Peyer's patch (tissue), 4 donors: ENCODE data around the gene MYH7. TPM values are rescaled to one million over a fixed set of nuclear protein-coding genes. Genes with fewer than 3 reads are reported as not detected.
"Not testable (repeated sequence)": the region's sequence is repeated elsewhere in the genome, so short reads cannot be mapped to it uniquely, and the experiment has no call there.

Experiments
- DNase-seq, 3 donors: peaks; one replicate each; pipeline ENCODE4 v3.0.0-alpha.2; 2017 to 2019
- H3K27ac ChIP-seq, 4 donors: fragments of 200-600 bp; sonication (generic); one replicate each; pipeline ENCODE4 v1.5.1; 2016 to 2019
- H3K27me3 ChIP-seq, 2 donors: fragments of 200-600 bp; sonication (generic); one replicate each; pipeline ENCODE4 v1.5.1; 2019
- H3K36me3 ChIP-seq, 3 donors: fragments of 200-600 bp; sonication (generic); one replicate each; pipeline ENCODE4 v1.5.1; 2016 to 2019
- H3K4me1 ChIP-seq, 4 donors: fragments of 200-600 bp; sonication (generic); one replicate each; pipeline ENCODE4 v1.5.1; 2016 to 2019
- H3K4me3 ChIP-seq, 4 donors: fragments of 200-600 bp; sonication (generic); 1 replicate in 3 of 4; 2 replicates in 1 of 4; pipeline ENCODE4 v1.5.1; 2016 to 2019; ENCODE audit warnings: mild to moderate bottlenecking in 1 of 4
- H3K9me3 ChIP-seq, 4 donors: fragments of 200-600 bp; sonication (generic); one replicate each; pipeline ENCODE4 v1.5.1; 2016 to 2019; ENCODE audit warnings: mild to moderate bottlenecking in 1 of 4
- POLR2A ChIP-seq, 2 donors: fragments of 450-650 bp; IDR thresholded peaks; one replicate each; pipeline ENCODE4 v1.5.1; 2017; ENCODE audit warnings: antibody characterized with exemption in 2 of 2, mild to moderate bottlenecking in 2 of 2, moderate library complexity in 2 of 2
- total RNA-seq, 4 donors: library from RNA; depleted of rRNA; stranded (reverse); fragments of >200 nt; gene quantifications; one replicate each; pipeline ENCODE4 v1.1.0, GENCODE V29; 2016
- TF ChIP-seq, protein P1 (sequence below), 6 experiments: fragments of 450-650 bp in 4 of 6; fragments of 200-600 bp in 2 of 6; sonication (generic) in 1 of 6; IDR thresholded peaks; one replicate each; pipeline ENCODE4 v1.5.1; 2017 to 2019; ENCODE audit warnings: antibody characterized with exemption in 6 of 6, mild to moderate bottlenecking in 3 of 6, moderate library complexity in 1 of 6

MYH7 gene
- total RNA-seq, 4 donors from 2014 or later = 0.18 to 0.40 (median 0.19) TPM; not detected in 1

- no peak overlapping the region for H3K27ac ChIP-seq
- H3K9me3 ChIP-seq = no peaks in the 10 kb centered on the region
- H3K27me3 ChIP-seq = no peaks in the 10 kb centered on the region
- no peak for DNase-seq
- H3K4me3 ChIP-seq = no peak overlapping the region
- H3K36me3 ChIP-seq = no peaks in the 10 kb centered on the region
- TF ChIP-seq, protein P1, sequence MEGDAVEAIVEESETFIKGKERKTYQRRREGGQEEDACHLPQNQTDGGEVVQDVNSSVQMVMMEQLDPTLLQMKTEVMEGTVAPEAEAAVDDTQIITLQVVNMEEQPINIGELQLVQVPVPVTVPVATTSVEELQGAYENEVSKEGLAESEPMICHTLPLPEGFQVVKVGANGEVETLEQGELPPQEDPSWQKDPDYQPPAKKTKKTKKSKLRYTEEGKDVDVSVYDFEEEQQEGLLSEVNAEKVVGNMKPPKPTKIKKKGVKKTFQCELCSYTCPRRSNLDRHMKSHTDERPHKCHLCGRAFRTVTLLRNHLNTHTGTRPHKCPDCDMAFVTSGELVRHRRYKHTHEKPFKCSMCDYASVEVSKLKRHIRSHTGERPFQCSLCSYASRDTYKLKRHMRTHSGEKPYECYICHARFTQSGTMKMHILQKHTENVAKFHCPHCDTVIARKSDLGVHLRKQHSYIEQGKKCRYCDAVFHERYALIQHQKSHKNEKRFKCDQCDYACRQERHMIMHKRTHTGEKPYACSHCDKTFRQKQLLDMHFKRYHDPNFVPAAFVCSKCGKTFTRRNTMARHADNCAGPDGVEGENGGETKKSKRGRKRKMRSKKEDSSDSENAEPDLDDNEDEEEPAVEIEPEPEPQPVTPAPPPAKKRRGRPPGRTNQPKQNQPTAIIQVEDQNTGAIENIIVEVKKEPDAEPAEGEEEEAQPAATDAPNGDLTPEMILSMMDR (IDR thresholded peaks at IDR 0.05) = no peak
- TF ChIP-seq POLR2A (IDR thresholded peaks at IDR 0.05) = no peak
- H3K4me1 ChIP-seq = no peaks in the 10 kb centered on the region
Measured at GRCh38 chr14:23402296-23403138, 32.9 kb downstream of the MYH7 start.

DNA sequence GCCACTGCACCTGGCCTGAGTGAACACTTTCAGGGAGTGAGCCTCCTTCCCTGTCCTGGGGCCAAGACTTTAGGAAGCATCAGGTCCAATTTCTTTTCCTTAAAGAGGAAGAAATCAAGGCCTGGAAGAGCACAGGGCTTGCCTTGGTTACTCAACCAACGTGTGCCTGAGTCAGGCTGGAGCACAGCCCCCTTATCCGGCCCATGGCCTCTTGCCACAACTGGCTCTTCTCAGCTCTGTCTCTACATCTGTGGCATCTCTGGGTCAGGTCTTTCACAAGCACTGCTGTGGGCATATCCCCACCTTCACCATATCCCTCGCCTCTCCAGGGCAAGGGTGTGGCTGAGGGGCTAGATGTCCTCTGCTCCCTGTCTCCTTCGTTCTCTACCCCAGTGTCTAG is 34.2 kb downstream of the MYH7 start:
- no peak for TF ChIP-seq POLR2A (IDR thresholded peaks at IDR 0.05)
- TF ChIP-seq, protein P1 (IDR thresholded peaks at IDR 0.05) = no peak

DNA sequence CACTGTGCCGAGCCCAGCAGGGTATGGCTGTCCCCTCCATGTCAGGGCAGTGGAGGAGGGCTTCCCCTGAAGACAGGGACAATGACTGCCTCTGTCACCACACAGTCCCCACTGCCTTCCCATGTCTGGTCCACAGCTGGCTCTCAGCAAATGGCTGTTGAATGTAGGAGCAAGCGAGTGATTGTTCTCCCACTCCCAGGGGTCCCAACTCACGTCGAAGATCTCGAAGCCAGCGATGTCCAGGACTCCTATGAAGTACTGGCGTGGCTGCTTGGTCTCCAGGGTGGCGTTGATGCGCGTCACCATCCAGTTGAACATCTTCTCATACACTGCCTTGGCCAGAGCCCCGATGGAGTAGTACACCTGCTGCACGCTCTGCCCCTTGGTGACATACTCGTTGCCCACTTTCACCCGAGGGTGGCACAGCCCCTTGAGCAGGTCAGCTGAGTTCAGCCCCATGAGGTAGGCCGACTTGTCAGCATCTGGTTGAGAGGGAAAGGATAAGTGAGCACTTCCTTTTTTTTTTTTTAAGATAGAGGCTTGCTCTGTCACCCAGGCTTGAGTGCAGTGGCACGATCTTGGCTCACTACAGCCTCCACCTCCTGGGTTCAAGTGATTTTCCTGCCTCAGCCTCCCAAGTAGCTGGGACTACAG is 34.8 kb downstream of the MYH7 start:
- DNase-seq, H3K4me1 ChIP-seq, H3K36me3 ChIP-seq, H3K9me3 ChIP-seq, H3K4me3 ChIP-seq, H3K27ac ChIP-seq, H3K27me3 ChIP-seq: not testable (repeated sequence)

More for the DNA sequence above, 34.2 kb downstream of the MYH7 start:
- H3K4me1 ChIP-seq = no peaks in the 10 kb centered on the region
- H3K27me3 ChIP-seq = no peaks in the 10 kb centered on the region
- DNase-seq = no peak
- no peak overlapping the region for H3K4me3 ChIP-seq
- H3K27ac ChIP-seq = no peak overlapping the region
- no peaks in the 10 kb centered on the region for H3K9me3 ChIP-seq
- no peaks in the 10 kb centered on the region for H3K36me3 ChIP-seq

- Histone ChIP-seq H3K36me3 (no peaks in the 10 kb centered on the region), H3K9me3 (no peaks in the 10 kb centered on the region), H3K4me1 (no peaks in the 10 kb centered on the region), H3K27ac (no peak overlapping the region), H3K4me3 (no peak overlapping the region), H3K27me3 (no peaks in the 10 kb centered on the region)
- DNase-seq = no peak
- no peak for TF ChIP-seq POLR2A (IDR thresholded peaks at IDR 0.05)
- TF ChIP-seq, protein P1 (IDR thresholded peaks at IDR 0.05) = no peak
Measured at GRCh38 chr14:23399591-23399990, 35.9 kb downstream of the MYH7 start.

DNA sequence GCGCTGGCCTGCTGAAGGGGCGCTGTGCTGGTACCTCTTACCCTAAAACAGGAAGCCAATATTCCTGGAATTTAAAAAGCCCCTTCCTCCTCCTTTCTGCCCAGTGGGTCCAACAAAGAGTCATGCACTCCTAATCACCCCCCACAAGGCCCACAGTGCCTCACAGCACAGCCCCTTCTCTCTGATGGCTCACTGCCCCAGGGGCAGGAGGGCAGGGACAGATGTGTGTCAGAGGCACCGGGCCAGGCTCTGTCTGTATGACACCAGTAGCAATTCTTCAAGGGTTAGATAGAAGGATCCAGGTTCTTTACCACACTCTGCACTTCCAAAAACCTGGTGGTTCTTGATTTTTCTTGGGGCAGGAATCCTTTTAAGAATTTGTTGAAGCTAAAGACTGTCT is 36.3 kb downstream of the MYH7 start:
- H3K4me3 ChIP-seq = no peak overlapping the region
- H3K36me3 ChIP-seq = no peaks in the 10 kb centered on the region
- TF ChIP-seq, protein P1 (IDR thresholded peaks at IDR 0.05) = no peak
- no peak for TF ChIP-seq POLR2A (IDR thresholded peaks at IDR 0.05)
- no peaks in the 10 kb centered on the region for H3K4me1 ChIP-seq
- no peak overlapping the region for H3K27ac ChIP-seq
- no peaks in the 10 kb centered on the region for H3K9me3 ChIP-seq
- no peaks in the 10 kb centered on the region for H3K27me3 ChIP-seq
- DNase-seq = no peak

- H3K36me3 ChIP-seq = no peaks in the 10 kb centered on the region
- no peaks in the 10 kb centered on the region for H3K27me3 ChIP-seq
- no peak overlapping the region for H3K4me3 ChIP-seq
- no peak for TF ChIP-seq POLR2A (IDR thresholded peaks at IDR 0.05)
- TF ChIP-seq, protein P1 (IDR thresholded peaks at IDR 0.05) = no peak
- H3K27ac ChIP-seq = no peak overlapping the region
- no peak for DNase-seq
- no peaks in the 10 kb centered on the region for H3K4me1 ChIP-seq
- no peaks in the 10 kb centered on the region for H3K9me3 ChIP-seq
Measured at GRCh38 chr14:23398348-23398747, 37.1 kb downstream of the MYH7 start.
